Astrocyte of the cerebellum (primary cell): ENCODE measurements around the gene RNF20.
"Not testable (repeated sequence)": the region's sequence is repeated elsewhere in the genome, so short reads cannot be mapped to it uniquely, and the experiment has no call there.

Experiments used
- DNase-seq: peaks from one replicate; pipeline ENCODE4 v3.0.0-alpha.2; 2011; ENCODE audit warnings: low read depth
- H3K4me3 ChIP-seq: 2 replicates; pipeline ENCODE4 v1.5.1; 2011; ENCODE audit warnings: mild to moderate bottlenecking, low read depth, low read length, moderate library complexity
- CTCF ChIP-seq: IDR thresholded peaks from 2 replicates; pipeline ENCODE4 v1.5.1; 2012; ENCODE audit warnings: low read length, low read depth, moderate library complexity, mild to moderate bottlenecking; ENCODE audit errors: missing control alignments
- in situ Hi-C: cut with HindIII; loops from 2 replicates; pipeline ENCODE4 v1.10.0; 2017; ENCODE audit warnings: low sequenced_read_pairs

The RNF20 gene

GRCh38 chr9:101512116-101512515 lies 21.5 kb upstream of the RNF20 start:
- H3K4me3 ChIP-seq: no peak overlapping the region
- no peak for TF ChIP-seq CTCF
- in situ Hi-C loops: no loop called here
- no peak for DNase-seq

GRCh38 chr9:101513351-101513750 lies 20.3 kb upstream of the RNF20 start:
- no peak for DNase-seq
- H3K4me3 ChIP-seq: no peak overlapping the region
- in situ Hi-C loops: no loop called here
- TF ChIP-seq CTCF: no peak

GRCh38 chr9:101514071-101514470 lies 19.6 kb upstream of the RNF20 start:
- in situ Hi-C loops: no loop called here
- no peak overlapping the region for H3K4me3 ChIP-seq
- DNase-seq: peak; percentile 37
- TF ChIP-seq CTCF: no peak

- in situ Hi-C loops: no loop called here
- no peak for DNase-seq
- TF ChIP-seq CTCF: no peak
- no peak overlapping the region for H3K4me3 ChIP-seq
Observed at GRCh38 chr9:101516655-101517054, 17.0 kb upstream of the RNF20 start.

GRCh38 chr9:101518489-101518888 lies 15.2 kb upstream of the RNF20 start:
- in situ Hi-C loops, H3K4me3 ChIP-seq, DNase-seq: not testable (repeated sequence)

GRCh38 chr9:101524371-101524770 lies 9.3 kb upstream of the RNF20 start:
- in situ Hi-C loops: no loop called here
- H3K4me3 ChIP-seq: no peak overlapping the region
- TF ChIP-seq CTCF: no peak
- no peak for DNase-seq

- in situ Hi-C loops: no loop called here
- TF ChIP-seq CTCF: no peak
- peak; percentile 22 for DNase-seq
- H3K4me3 ChIP-seq: no peak overlapping the region
Observed at GRCh38 chr9:101527066-101527465, 6.6 kb upstream of the RNF20 start.
